ENCODE measurements around the gene FUT8.
A peak's percentile ranks its signal among the peaks of the same experiment; 100 is the strongest.
"Not testable (repeated sequence)": the region's sequence is repeated elsewhere in the genome, so short reads cannot be mapped to it uniquely, and the experiment has no call there.

The FUT8 gene

DNA sequence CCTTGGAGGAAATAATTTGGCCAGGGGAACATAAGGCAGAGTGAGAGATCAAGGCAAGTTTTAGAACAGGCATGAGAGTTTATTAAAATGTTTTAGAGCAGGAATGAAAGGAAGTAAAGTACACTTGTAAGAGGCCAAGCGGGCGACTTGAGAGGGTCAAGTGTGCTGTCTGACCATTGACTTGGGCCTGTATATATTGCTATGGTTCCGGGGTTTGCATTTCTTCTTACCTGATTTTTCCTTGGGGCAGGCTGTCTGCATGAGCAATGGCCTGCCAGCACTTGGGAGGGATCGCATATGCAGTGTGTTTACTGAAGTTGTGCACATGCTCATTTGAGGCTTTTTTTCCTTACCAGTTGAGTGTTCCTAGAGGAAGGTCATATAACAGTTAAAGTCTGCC, 214.8 kb downstream of the FUT8 start:
- no peak for DNase-seq

DNA sequence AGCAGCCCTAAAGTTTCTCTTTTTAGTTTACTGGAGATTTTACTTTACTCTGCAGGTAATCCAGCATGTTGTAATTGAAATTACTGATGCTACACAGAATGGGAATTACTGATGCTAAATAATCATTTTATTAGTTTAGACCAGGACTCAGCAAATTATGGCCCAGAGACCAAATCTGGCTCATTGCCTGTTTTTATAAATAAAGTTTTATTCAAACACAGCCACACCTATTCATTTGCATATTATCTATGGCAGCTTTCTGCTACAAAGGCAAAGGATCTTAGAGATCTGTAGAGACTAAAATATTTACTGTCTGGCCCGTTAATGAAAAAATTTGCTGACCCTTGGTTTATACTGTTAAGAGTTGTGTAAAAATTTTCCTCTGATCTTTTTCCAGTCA, 216.1 kb downstream of the FUT8 start:
- DNase-seq: no peak

DNA sequence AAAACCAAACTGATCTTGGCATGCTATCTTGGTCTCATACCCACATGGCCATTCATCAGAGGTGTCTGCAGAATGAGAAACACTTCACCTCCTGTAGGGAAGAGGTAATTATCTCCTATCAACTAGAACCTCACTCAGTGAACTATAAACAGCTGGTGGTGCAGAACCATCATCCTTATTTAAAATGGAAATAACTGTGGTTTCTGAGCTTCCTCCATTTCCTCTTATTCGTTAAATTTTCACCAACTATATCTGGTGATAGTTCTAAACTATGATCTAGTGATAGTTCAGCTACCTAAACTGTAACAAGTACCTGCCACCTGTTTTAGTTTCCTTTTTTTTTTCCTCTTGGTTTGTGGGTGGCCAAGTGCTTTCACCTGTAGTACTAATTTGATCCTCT, 218.5 kb downstream of the FUT8 start:
- no peak for DNase-seq

DNA sequence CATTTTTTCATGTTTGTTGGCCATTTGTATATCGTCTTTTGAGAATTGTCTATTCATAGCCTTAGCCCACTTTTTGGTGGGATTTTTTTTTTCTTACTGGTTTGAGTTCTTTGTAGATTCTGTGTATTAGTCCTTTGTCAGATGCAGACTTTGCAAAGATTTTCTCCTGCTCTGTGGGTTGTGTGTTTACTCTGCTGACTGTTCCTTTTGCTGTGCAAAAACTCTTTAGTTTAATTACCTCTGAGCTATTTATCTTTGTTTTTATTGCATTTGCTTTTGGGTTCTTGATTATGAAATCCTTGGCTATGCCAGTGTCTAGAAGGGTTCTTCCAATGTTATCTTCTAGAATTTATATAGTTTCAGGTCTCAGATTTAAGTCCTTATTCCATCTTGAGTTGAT, 220.0 kb downstream of the FUT8 start:
- DNase-seq: no peak

GRCh38 chr14:65633666-65634065, 221.1 kb downstream of the FUT8 start:
- DNase-seq: not testable (repeated sequence)

GRCh38 chr14:65637780-65638179, 225.2 kb downstream of the FUT8 start:
- DNase-seq: peak; percentile 87

GRCh38 chr14:65639216-65639615, 226.7 kb downstream of the FUT8 start:
- DNase-seq: no peak

DNA sequence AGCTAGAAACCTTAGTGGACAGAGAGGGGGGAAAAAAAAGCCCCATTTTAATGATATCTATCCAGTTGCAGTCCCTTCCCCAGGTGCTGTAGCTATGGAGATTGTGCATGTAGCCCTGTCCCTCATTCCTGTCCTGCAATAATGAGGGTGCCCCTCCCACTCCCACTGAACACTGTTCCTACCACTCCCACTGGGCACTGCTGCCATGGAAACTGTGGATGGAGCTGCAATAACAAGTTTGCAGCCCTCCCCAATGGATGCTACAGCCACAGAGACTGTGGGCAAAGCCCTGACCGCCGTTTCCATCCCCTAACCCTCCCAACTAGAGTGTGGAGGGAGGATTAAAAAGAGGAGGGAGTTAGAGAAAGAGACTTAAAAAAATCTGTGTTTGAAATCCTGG, 238.3 kb downstream of the FUT8 start:
- DNase-seq: no peak

DNA sequence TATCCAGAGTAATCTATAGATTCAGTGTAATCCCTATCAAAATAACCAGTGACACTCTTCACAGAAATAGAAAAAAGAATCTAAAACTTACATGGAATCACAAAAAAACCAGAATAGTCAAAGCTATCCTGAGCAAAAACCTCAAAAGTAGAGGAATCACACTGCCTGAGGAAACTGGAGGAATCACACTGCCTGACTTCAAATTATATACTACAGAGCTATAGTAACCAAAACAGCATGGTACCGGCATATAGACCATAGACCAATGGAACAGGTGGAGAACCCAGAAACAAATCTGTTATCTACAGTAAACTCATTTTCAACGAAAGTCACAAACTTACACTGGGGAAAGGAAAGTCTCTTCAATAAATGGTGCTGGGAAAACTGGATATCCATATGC, 244.0 kb downstream of the FUT8 start:
- no peak for DNase-seq

DNA sequence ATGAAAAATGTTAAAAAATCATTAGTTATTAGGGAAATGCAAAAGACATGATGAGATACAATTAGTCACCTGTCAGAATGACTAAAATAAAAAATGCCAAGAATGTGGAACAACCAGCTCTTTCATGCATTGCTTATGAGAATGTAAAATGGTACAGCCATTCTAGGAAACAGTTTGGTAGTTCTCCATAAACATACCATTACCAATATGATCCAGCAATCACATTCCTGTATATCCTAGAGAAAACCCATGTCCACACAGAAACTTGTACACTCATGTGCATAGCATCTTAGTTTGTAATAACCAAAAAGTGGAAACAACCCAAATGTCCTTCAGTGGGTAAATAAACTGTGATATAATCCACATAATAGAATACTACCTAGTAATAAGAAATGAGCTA, 245.7 kb downstream of the FUT8 start:
- no peak for DNase-seq

DNA sequence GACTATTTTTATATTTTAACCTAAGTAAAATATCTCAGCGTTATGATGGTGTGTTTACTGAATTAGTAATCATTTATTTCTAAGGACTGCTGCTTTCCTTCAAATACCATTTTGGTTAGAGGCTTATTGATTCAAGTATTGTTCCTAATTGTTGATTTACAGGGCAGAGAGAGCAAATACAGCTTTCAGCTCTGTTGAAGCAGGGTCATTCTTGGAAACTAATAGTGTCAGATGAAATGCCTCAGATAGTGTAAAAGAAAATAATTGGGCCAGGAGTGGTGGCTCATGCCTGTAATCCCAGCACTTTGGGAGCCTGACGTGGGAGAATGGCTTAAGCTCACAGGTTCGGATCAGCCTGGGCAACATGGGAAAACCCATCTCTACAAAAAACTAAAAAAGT, 249.3 kb downstream of the FUT8 start:
- no peak for DNase-seq

GRCh38 chr14:65664436-65664835, 251.9 kb downstream of the FUT8 start:
- DNase-seq: no peak

DNA sequence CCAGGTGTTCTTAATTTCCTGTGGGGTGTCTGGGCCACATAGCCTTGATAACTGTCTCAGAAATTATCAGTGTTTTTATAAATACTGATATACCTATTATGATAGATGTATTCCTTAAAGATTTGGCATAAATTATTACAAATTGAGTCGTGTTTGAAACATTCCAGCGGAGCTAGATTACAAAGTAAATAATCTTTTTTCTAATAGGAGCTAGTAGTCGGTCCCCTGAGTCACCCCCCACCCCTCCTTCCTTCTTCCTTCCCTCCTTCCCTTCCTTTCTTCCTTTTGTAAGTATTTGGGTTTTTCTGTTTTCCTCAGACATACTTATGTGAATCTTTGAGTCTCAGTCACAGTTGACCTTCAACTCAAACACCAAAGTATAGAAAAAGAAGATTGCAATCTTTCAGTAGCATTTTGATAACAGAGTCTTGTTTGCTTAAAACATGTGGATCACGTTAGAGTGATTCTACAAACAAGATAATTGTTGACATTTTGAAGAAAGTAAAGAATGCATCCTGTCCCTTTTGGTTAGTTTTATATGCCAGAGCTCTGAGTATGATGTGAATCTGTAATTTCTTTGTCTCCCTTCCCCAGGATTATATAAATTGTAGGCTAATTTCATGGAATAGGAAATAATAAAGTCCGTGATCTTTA, 264.0 kb downstream of the FUT8 start:
- DNase-seq: no peak

- DNase-seq: no peak
Measured at GRCh38 chr14:65685572-65685971, 273.0 kb downstream of the FUT8 start.

- DNase-seq: no peak
Measured at GRCh38 chr14:65686761-65687160, 274.2 kb downstream of the FUT8 start.

- no peak for DNase-seq
Measured at GRCh38 chr14:65689070-65689469, 276.5 kb downstream of the FUT8 start.

GRCh38 chr14:65692566-65692965, 280.0 kb downstream of the FUT8 start:
- not testable (repeated sequence) for DNase-seq

- DNase-seq: no peak
Measured at GRCh38 chr14:65696801-65697200, 284.3 kb downstream of the FUT8 start.

DNA sequence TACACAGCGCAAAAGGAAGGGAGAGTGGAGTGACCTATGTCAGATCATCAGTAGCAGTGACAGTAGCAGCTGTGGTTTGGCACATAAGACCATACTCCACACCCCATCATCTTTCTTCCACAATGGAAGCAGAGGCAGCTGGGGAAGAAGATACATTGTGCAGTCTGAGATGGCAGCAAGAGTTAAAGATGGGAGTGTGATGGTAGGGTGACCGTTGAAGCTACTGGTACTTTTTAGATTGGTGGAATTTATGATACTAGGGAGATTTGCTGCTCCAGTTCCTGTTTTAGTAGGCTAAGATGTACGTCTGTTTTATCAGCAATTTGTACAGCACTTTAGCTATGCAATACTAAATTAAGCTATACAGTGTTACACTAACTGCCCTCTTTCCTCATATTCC, 291.0 kb downstream of the FUT8 start:
- DNase-seq: no peak

DNA sequence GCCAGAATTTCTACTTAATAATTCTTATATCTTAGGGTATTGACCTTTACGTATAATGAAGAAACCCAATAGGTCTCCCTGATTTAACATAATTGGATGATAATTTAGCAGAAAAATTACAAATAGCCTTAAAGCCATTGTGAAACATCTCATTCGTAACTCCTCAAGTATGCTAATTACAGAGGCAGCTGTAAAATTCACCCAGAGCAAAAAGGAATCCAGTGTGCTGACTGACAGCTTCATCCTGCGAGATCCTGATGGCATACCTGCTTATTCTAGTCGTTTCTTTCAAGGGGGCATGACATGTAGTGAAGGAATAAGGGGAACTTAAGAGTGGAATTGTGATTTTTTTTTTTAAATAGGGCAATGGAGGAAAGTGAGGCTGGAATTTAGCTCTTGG, 291.5 kb downstream of the FUT8 start:
- no peak for DNase-seq

GRCh38 chr14:65704437-65704836, 291.9 kb downstream of the FUT8 start:
- peak; percentile 8 for DNase-seq

DNA sequence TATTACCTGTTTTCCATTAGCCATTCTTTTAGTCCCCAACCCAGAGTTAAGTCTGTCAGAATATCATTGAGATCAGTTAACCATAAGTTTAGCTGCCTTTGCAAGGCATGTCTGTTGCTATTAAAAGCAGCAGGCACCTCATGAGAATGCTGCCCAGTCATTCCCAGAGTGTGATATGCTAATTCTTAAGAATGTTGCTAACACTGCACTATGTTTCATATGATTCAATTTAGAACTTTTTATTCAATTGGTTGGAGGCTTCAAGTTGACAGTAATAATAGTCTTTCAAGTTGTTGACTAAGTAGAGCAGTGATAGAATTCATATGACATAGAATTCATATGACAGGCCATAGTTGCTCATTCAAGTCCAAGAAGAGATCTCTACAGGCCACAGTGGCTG, 292.3 kb downstream of the FUT8 start:
- peak; percentile 88 for DNase-seq

DNA sequence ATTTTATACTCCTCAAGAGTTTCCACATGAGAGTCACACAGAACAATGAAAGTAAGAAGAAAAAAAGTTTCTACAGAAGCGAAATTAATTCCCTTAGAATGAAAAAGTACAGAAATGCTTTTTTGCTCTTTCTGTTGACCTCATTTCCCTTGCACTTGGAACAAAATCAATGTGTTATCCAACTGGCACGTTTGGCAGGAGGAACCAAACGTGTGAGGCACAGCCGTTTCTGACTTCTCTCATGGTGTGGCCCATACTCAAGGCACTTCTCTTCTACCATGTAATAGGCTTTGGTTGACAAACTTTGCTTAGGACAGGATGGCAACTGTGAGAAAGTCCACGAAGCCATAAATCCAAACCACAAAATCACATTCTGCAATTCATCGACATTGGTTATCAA, 297.0 kb downstream of the FUT8 start:
- no peak for DNase-seq

GRCh38 chr14:65716813-65717212, 304.3 kb downstream of the FUT8 start:
- not testable (repeated sequence) for DNase-seq

GRCh38 chr14:65717384-65717915, 304.9 kb downstream of the FUT8 start:
- DNase-seq: not testable (repeated sequence)
